ES-I3 (cell line): ENCODE results near the gene MRTO4.

ENCODE experiments used
- H3K36me3 ChIP-seq: 2 replicates; pipeline ENCODE4 v1.6.1; 2013; ENCODE audit warnings: mild to moderate bottlenecking, low read length, control low read depth, moderate library complexity; ENCODE audit not compliant: insufficient read depth
- H3K4me1 ChIP-seq: 2 replicates; pipeline ENCODE4 v1.6.1; 2013; ENCODE audit warnings: mild to moderate bottlenecking, control low read depth, low read length; ENCODE audit not compliant: insufficient read depth
- H3K9ac ChIP-seq: 2 replicates; pipeline ENCODE4 v1.6.1; 2013; ENCODE audit warnings: low read depth, mild to moderate bottlenecking, low read length, moderate library complexity
- H3K9me3 ChIP-seq: 2 replicates; pipeline ENCODE4 v1.6.1; 2013; ENCODE audit warnings: mild to moderate bottlenecking, low read length, moderate library complexity; ENCODE audit not compliant: control insufficient read depth, insufficient read depth

MRTO4 gene

GRCh38 chr1:19306941-19307340, 55.3 kb downstream of the MRTO4 start:
- no peaks in the 10 kb centered on the region for H3K4me1 ChIP-seq
- H3K36me3 ChIP-seq: peaks cover 15% of the 10 kb centered on the region
- no peak overlapping the region for H3K9ac ChIP-seq
- no peaks in the 10 kb centered on the region for H3K9me3 ChIP-seq

GRCh38 chr1:19307794-19308508, 56.3 kb downstream of the MRTO4 start:
- H3K4me1 ChIP-seq: no peaks in the 10 kb centered on the region; the same call in 1 of the 2 replicates
- H3K9ac ChIP-seq: no peak overlapping the region
- H3K36me3 ChIP-seq: peaks cover 15% of the 10 kb centered on the region
- no peaks in the 10 kb centered on the region for H3K9me3 ChIP-seq

- Histone ChIP-seq H3K9ac (no peak overlapping the region), H3K9me3 (no peaks in the 10 kb centered on the region), H3K36me3 (peaks cover 12% of the 10 kb centered on the region), H3K4me1 (no peaks in the 10 kb centered on the region; the same call in 1 of the 2 replicates)
Measured at GRCh38 chr1:19308509-19308907, 56.9 kb downstream of the MRTO4 start.

GRCh38 chr1:19309123-19309813, 57.7 kb downstream of the MRTO4 start:
- H3K4me1 ChIP-seq: no peaks in the 10 kb centered on the region; the same call in 1 of the 2 replicates
- no peaks in the 10 kb centered on the region for H3K9me3 ChIP-seq
- H3K9ac ChIP-seq: no peak overlapping the region
- H3K36me3 ChIP-seq: peaks cover 8% of the 10 kb centered on the region; the same call in 1 of the 2 replicates
